Right ventricle myocardium superior (tissue), 1 donor: ENCODE results near the gene OR2M7. TPM values are rescaled to one million over a fixed set of nuclear protein-coding genes. Genes with fewer than 3 reads are reported as not detected.
"Not testable (repeated sequence)": the region's sequence is repeated elsewhere in the genome, so short reads cannot be mapped to it uniquely, and the experiment has no call there.

Experiments
- ATAC-seq: fragments of 200-7000 bp; cut with Tn5 transposase; one replicate; pipeline ENCODE4 v1.9.1; 2020; ENCODE audit warnings: mild to moderate bottlenecking; ENCODE audit not compliant: poor library complexity
- DNase-seq: peaks from one replicate; pipeline ENCODE4 v3.0.0-alpha.2; 2020
- intact Hi-C: fragments of 100-400 bp; cut with DNase I; formaldehyde crosslinking; loops from one replicate; pipeline ENCODE4 v1.11.2; 2022
- long read RNA-seq: library from polyadenylated mRNA; unstranded; transcript quantifications from one replicate; pipeline ENCODE4 v2.0.0, GENCODE V29; 2021
- total RNA-seq: library from RNA; stranded (reverse); fragmentation: NEBNext Ultra II Directional; extraction: Animal tissue kit (Norgen Biotek cat#: 25700); gene quantifications from one replicate; pipeline ENCODE4 v1.2.1, GENCODE V29; 2021
- donor health status: DM: no; HTN: yes; CAD: no; lungs with severe emphysema.

The OR2M7 gene, protein sequence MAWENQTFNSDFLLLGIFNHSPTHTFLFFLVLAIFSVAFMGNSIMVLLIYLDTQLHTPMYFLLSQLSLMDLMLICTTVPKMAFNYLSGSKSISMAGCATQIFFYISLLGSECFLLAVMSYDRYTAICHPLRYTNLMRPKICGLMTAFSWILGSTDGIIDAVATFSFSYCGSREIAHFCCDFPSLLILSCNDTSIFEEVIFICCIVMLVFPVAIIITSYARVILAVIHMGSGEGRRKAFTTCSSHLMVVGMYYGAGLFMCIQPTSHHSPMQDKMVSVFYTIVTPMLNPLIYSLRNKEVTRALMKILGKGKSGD
- total RNA-seq, result not detected
- long read RNA-seq, result 0 reads

DNA sequence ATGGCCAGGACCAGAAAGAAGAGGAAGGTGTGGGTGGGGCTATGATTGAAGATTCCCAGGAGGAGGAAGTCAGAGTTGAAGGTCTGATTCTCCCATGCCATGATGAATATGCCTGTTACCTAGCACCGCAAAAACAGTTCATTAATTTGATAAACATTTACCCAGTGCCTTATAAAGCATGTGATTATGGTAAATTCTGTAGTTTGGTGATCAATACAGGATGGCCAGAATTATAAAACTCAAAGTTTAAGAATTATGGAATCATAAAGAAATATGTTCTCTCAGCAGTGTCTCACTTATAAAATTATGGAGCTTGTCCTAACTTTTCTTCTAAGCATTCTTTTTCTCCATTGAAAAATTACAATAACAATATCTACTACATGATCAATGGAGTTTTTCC, at the start of gene OR2M7:
Gene OR2M7, minus strand, starts transcription at position 101 of the 400 bp plus-strand sequence. Its CDS starts 0 bp downstream, at position 101.
- ATAC-seq (no peak), DNase-seq (no peak)
- intact Hi-C loops, result no loop called here

DNA sequence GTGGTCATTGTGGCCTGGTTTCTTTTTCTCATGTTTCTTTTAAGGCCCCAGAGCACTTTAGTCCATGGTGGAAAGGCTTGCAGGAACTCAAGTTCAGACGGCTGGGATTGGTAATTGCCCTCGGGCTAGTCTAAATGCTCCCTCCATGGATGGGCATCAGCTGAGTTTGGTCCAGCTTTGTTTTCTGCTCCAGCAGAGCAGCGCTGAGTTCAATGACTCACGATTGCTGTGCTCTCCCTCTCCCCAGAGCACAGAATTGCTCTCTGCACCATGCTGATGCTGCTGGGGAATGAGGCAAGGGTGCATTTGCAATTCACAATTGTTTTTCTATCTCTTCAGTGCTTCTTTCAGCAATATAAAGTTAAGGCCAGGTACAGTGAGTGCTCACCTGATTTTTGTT, 49.4 kb upstream of the OR2M7 start:
- intact Hi-C loops, result no loop called here
- ATAC-seq (no peak), DNase-seq (no peak)

DNA sequence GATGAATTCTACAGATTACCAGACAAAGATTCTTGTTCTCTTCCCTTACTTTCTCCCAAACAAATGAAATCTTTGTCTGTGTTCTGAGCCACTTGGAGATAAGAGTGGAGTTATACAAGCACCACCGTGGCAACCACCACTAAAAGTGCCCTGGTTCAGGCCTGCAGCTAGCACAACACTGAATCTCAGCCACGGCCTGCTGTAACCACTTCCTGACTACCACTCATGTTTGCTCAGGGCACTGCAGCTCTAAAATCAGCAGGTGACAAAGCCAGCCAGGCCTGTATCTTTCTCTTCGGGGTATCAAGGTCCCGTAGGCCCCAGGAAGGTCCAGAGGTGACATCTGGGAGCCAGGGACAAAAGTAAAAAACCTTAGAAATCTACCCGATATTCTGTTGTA, 48.0 kb upstream of the OR2M7 start:
- no peak for DNase-seq
- no peak for ATAC-seq
- intact Hi-C loops, result no loop called here

DNA sequence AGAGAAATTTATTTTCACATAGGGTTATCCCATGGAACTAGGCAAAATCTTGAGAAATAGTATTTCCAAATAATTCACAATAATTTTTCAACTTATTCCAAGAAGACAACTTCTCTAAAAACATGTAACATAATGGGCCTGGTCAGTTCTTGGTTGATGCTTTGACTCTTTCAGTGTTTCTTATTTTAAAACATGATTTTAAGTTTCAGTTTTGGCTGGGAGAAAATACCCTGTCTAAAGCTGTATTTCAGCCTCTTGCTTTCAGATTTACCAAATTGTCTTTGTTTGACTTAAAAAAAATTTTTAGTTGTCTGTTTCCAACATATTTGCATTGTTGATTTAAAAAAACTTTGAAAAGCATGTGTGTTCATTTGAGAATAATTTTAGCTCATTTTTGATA, 42.2 kb upstream of the OR2M7 start:
- DNase-seq, result no peak
- ATAC-seq, result no peak
- intact Hi-C loops, result no loop called here

DNA sequence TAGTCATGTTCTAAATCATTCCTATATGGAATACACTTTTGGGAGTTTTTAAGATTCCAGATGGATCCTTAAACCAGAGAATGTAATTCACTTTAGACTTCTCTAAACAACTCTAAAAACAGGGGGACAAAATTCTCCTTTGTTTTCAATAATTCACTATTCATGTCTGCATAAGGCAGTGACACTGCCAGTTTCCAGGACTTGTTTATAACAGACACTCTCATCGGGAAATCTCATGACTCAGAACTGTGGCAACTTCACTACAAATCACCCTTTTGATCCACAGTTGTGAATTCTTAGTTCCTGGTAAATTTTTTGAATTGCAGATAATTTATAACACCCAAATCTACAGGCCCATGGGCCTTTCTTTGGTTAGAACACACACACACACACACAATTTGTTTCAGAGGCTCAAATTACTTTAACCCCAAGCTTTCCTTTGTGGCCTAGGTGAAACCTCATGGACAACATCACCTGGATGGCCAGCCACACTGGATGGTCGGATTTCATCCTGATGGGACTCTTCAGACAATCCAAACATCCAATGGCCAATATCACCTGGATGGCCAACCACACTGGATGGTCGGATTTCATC, 36.9 kb upstream of the OR2M7 start, which contains the start of gene OR2T4:
Gene OR2T4, plus strand, starts transcription at position 545 of the 595 bp plus-strand sequence. Its CDS starts 0 bp downstream, at position 545.
- intact Hi-C loops, result no loop called here
- ATAC-seq (no peak), DNase-seq (no peak)

DNA sequence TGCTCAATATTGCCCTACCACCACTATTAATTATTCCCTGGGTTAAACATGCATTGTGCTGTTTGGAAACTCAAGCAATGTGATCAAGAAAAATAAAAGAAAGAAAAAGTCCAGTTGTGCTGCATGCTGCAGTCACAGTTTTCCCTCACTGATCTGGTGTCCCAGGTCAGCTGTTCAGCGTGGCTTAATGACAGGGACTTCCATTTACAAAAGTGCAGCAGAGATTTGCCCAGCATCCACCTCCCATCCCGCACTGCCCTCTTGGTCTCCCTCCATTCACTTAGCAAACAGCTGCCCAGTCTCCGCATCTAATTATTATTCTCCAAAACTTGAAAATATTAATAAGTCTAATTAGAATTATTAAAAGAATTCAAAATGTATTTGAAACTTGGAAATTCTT, 35.0 kb upstream of the OR2M7 start:
- no peak for ATAC-seq
- intact Hi-C loops, result no loop called here
- no peak for DNase-seq

DNA sequence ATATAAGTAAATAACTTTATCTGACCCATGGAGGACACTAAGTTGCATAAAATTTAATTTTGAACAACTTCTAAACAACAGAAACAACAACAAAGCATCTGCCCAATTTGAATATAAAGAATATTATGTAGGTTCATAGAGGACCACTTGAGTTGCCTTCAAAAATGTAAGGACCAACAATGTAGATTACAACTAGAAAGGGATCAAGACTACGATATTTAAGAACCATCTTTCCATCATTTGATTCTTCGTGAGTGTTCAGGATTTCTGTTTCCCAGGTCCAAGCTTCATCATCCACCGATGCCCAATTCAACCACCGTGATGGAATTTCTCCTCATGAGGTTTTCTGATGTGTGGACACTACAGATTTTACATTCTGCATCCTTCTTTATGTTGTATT, 24.1 kb upstream of the OR2M7 start, which contains the start of gene OR14C36:
Gene OR14C36, plus strand, starts transcription at position 301 of the 400 bp plus-strand sequence. Its CDS starts 0 bp downstream, at position 301.
- ATAC-seq (no peak), DNase-seq (no peak)
- intact Hi-C loops, result no loop called here

DNA sequence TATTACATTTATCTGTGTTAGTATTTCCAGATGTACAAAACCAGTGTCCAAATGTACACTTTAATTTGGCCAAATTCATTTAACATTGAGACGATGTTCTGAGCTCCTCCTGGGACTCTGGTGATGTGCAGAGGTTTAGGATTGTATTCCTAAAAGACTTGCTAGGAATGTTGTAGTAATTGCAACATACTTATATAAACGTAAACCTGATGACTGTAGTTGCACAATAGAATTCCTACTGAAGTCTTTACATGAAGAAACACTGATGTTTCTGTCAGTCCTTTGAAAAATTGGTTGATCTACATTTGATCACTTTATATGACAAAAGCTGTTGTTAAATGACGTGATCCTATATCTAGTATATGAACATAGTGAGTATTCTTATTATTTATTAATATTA, 19.1 kb upstream of the OR2M7 start:
- intact Hi-C loops, result no loop called here
- ATAC-seq, result no peak
- no peak for DNase-seq

DNA sequence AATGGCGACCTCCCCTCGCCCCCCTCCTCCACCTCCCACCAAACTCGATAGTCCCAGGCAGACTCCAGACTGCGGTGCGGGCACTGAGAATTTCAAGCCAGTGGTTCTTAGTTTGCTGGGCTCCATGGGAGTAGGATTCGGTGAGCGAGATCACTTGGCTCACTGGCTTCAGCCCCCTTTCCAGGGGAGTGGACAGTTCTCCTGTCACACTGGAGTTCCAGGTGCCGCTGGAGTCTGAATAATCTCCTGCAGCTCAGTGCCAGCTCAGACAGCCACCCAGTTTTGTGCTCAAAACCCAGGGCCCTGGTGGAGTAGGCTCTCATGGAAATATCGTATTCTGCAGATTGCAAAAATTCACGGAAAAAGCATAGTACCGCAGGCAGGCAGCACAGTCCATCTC, 7.6 kb downstream of the OR2M7 start:
- intact Hi-C loops, result no loop called here
- ATAC-seq (no peak), DNase-seq (no peak)

DNA sequence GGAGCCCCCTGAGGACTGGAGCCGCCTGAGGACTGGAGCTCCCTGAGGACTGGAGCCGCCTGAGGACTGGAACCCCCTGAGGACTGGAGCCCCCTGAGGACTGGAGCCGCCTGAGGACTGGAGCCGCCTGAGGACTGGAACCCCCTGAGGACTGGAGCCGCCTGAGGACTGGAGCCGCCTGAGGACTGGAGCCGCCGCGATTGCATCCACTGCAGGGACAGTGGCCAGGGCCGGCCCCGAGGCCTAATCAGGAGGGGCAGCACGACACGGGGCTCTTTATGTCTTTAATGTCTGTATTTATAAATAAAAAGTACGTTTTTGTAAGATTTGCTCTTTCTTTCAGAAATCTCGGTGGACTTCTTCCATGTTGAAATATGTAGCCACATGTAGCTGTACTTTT, 17.6 kb downstream of the OR2M7 start:
- intact Hi-C loops, DNase-seq, ATAC-seq: not testable (repeated sequence)

DNA sequence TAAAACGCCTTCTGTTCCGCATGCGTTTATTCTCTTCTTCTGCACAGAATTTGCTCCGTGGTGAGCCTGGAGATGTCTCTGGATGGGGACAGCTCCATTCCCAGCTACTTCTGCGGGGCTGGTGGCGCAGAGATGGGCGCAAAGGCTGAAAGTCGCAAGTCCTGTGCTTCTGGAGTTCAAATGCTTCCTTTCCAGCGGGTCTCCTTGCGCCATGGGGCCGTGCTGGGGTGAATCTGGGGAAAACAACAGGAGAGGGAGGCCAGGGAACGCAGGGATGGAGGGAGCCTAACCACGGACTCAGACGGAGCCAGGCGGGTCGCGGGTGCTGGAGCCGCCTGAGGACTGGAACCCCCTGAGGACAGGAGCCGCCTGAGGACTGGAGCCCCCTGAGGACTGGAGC, 18.3 kb downstream of the OR2M7 start:
- ATAC-seq, result no peak
- no peak for DNase-seq
- intact Hi-C loops, result no loop called here

DNA sequence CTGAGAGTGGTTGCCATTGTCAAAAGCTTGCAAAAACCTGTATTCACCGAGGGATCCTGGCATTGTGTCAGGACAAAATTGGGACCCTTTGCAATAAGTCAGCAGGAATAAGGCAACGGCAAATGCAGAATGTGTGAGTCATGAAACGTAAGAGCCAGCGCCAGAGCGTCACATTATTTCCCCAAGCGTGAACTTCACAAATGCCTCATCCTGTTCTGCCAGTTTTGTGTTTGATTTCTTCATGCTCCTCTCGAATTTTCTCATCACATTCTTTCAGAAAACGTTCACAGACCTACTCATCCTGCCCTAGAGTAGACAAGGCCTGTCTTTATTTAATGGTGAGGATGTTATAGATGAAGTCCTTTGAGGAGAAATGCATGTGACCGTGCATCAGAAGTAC, 18.7 kb downstream of the OR2M7 start:
- ATAC-seq, DNase-seq, intact Hi-C loops: not testable (repeated sequence)

DNA sequence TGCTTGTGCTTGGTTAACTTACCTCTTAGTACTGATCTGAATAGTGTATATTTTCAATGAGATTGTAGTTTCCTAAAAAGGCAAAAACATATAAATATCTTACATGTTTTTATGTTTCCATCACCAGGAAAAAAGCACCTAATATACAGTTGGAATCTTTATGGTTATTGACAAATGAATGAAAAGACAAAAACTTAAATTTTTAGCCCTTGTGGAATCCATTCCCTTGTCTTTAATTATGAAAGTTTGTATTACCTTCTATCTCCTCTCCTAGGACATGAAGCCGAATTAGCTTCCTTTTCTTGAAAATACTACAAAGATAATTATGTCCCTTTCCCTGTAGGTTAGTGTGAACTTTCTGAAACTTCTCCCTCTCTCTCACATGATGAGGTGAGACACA, 21.0 kb downstream of the OR2M7 start, which contains the start of gene OR2T12:
Gene OR2T12, minus strand, starts transcription at position 101 of the 400 bp plus-strand sequence. CDS start 7,846 bp downstream, outside the sequence.
- intact Hi-C loops, result no loop called here
- DNase-seq (no peak), ATAC-seq (no peak)

DNA sequence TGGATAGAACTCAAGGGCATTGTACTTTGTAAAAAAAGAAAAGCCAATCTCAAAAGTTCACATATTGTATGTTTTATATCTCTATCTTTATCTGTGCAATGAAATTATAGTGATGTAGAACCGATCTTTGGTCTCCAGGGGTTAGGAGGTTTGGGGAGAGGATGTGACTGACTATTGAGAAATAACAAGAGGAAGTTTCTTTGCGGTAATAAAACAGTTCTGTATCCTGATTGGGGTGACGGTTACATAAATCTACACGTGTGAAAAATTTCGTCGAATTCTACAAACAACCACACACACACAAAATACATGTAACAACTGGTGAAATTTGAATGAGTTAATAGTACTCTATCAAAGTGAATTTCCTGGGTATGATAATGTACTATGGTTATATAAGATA, 36.0 kb downstream of the OR2M7 start:
- intact Hi-C loops, result no loop called here
- no peak for ATAC-seq
- DNase-seq, result no peak

DNA sequence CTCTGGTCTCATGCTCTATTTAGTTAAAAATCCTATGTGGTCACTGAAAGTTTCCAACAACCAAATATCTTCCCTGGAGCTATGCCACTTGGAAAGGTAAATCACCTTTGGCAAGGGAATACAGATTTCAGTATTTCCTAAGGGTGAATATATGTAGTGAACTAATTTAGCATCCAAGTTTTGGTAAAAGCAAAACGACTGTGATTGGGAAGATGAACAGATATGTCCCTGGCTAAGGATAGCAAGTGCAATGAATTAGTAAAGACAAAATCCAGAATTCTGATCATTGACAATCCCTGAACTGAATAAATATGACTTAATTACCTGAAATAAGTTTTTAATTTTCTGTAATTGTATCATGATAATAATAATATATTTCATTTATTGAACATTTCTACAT, 46.5 kb downstream of the OR2M7 start, which contains the start of gene OR2T33:
Gene OR2T33, minus strand, starts transcription at position 101 of the 400 bp plus-strand sequence. CDS start 4,162 bp downstream, outside the sequence.
- intact Hi-C loops, result no loop called here
- DNase-seq (no peak), ATAC-seq (no peak)

Other genes with a start within 250 kb of the OR2M7 start
- gene OR2L13, start 229.4 kb downstream of the OR2M7 start, total RNA-seq, result not detected
- gene OR2M5, start 179.4 kb downstream of the OR2M7 start, total RNA-seq, result not detected
- gene OR2M2, start 149.7 kb downstream of the OR2M7 start, total RNA-seq, result not detected
- not detected for gene OR2M3, start 127.3 kb downstream of the OR2M7 start, total RNA-seq
- not detected for gene OR2M4, start 93.2 kb downstream of the OR2M7 start, total RNA-seq
- gene OR2T33, start 46.6 kb downstream of the OR2M7 start, total RNA-seq, result not detected
- gene OR2T12, start 21.1 kb downstream of the OR2M7 start, total RNA-seq, result not detected
- not detected for gene OR14C36, start 24.2 kb upstream of the OR2M7 start, total RNA-seq
- not detected for gene OR2T4, start 37.1 kb upstream of the OR2M7 start, total RNA-seq
- gene OR2T6, start 51.2 kb upstream of the OR2M7 start, total RNA-seq, result not detected
- gene OR2T1, start 78.5 kb upstream of the OR2M7 start, total RNA-seq, result not detected
- gene OR2T2, start 121.1 kb upstream of the OR2M7 start, total RNA-seq, result not detected
- gene OR2T3, start 148.8 kb upstream of the OR2M7 start, total RNA-seq, result not detected
- gene OR2T5, start 164.0 kb upstream of the OR2M7 start, total RNA-seq, result not detected
- not detected for gene OR2G6, start 183.5 kb upstream of the OR2M7 start, total RNA-seq
- gene OR2T29, start 238.2 kb upstream of the OR2M7 start, total RNA-seq, result not detected